Activated gamma-delta T cell treated with anti-CD3 and anti-CD28 coated beads, Interleukin-2, amount 50 U/mL, for 16 hours (primary cell): Measurements from ENCODE around the gene RGS12.
"Not testable (repeated sequence)": the region's sequence is repeated elsewhere in the genome, so short reads cannot be mapped to it uniquely, and the experiment has no call there.

ENCODE experiments used
- DNase-seq: peaks from one replicate; pipeline ENCODE4 v3.0.0-alpha.2; 2020; ENCODE audit warnings: low read depth

Gene RGS12

GRCh38 chr4:3299122-3299975 lies 6.5 kb downstream of the RGS12 start:
- DNase-seq = no peak

- no peak for DNase-seq
These were observed 7.3 kb downstream of the RGS12 start for GRCh38 chr4:3299976-3300671.

GRCh38 chr4:3300882-3301281 lies 8.1 kb downstream of the RGS12 start:
- DNase-seq = not testable (repeated sequence)

DNA sequence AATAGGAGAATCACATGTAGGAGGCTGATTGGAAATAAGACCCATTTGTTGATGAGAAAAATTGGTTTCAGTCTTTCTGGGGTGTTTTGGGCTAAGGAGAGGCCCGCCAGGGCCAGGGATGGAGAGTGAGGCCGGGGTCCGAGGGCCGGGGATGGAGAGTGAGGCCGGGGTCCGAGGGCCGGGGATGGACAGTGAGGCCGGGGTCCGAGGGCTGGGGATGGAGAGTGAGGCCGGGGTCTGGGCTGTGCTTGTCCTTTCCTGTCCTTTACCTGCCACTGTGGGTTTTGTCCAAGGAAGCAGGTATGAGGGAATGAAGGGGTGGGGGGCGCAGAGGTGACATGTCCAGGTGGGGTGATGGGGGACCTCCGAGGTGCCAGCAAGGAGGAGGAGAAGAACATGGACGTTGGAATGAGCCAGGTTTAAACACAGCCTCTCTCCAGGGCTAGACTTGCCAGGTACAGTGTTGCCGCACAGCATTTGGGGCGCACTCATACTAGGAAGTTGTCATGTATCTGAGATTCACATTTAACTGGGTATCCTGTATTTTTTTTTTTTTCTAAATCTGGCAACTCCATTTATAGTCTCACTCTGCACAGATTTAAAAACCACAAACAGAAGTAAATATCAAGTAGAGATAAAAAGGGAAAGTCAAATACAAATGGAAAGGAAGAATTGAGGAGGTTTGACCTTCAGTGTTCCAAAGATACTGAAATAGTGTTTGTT lies 8.8 kb downstream of the RGS12 start:
- no peak for DNase-seq

DNA sequence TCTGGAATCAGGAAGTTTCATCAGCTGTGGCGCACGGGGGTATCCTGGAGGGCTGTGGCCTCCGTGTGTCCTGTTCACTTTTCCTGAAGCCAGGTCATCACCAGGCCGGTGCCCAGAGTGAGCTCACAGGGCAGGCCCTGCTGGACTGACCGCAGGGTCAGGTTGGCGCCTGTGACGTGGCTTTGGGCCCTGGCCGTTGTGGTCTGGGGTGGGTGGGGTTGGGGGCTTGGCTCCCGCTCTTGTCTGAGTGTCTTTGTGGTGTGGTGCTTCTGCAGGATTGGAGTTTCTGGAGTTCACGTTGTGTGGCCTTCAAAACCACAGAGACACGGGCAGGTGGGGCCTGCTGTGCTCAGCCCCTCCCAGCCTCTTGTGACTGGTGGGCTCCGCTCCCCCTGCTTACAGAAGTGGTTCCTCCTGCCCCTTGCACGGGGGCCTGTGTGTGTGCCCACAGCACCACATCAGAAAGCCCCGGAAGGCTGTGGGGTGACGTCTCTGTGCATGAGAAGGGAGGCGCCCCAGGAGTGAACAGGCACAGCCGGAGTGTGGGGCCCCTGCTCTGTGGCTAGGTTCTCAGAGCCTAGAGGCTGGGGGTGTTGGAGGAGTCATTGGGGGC lies 9.5 kb downstream of the RGS12 start:
- DNase-seq = peak; percentile 76

GRCh38 chr4:3302786-3303564 lies 10.2 kb downstream of the RGS12 start:
- DNase-seq = no peak

- DNase-seq = no peak
These were observed 10.7 kb downstream of the RGS12 start for GRCh38 chr4:3303565-3303824.

- no peak for DNase-seq
These were observed 11.3 kb downstream of the RGS12 start for GRCh38 chr4:3303923-3304710.

- DNase-seq = no peak
These were observed 12.2 kb downstream of the RGS12 start for GRCh38 chr4:3304831-3305609.

GRCh38 chr4:3305610-3306371 lies 13.0 kb downstream of the RGS12 start:
- no peak for DNase-seq

DNA sequence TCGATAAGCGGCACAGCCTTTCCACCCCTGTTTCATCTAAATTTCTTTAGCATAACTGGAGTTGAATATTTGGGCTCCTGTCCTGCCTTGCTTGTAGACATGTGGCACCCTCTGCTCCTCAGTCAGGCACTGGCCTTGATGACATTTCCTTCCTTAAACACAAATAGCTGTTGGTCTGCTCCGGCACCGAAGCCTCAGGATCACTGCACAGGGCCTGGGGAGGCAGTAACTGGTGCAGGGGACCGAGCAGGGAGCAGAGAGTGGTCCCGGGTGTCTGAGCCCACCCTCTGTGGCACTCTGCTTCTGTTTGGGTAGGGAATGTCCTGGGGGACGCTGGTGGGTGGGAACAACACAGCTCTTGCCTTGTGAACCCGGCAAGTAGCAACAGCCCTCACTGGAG lies 13.6 kb downstream of the RGS12 start:
- DNase-seq = no peak

DNA sequence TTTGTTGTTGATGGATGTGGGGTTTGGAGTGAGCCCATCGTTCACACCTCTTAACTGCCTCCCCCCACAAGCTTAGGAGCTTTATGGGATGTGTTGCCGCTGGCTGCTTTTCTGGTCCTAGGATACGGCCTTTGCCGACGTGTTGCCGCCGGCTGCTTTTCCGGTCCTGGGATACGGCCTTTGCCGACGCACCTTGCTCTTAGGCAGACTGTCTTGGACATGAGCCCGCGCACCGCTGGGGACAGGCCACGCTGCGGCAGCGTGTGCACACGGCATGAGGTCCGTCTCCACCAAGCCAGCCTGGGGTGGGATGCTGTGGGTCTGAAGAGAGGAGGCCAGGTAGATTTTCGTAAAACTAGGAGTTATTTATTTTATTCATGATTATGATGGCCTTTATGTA lies 14.2 kb downstream of the RGS12 start:
- DNase-seq = no peak

DNA sequence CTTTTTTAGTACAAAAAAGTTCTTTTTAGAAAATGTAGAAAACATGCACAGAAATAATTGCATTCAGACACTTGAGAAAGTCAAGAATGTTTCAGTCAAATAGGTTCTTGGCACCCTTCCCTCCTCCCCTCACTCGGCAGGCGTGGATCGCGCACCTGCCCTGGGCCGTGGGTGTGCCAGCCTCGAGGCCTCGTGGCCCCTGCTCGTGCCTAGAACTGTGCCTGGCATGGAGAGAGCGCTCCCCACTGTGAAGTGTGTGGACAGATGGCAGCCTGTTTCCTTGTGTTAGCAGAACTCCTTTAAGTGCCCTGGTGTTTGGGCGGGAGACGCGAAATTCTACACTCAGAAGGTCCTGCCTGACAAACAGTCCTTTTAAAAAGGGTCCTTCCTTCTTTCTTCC lies 14.7 kb downstream of the RGS12 start:
- DNase-seq = no peak

DNA sequence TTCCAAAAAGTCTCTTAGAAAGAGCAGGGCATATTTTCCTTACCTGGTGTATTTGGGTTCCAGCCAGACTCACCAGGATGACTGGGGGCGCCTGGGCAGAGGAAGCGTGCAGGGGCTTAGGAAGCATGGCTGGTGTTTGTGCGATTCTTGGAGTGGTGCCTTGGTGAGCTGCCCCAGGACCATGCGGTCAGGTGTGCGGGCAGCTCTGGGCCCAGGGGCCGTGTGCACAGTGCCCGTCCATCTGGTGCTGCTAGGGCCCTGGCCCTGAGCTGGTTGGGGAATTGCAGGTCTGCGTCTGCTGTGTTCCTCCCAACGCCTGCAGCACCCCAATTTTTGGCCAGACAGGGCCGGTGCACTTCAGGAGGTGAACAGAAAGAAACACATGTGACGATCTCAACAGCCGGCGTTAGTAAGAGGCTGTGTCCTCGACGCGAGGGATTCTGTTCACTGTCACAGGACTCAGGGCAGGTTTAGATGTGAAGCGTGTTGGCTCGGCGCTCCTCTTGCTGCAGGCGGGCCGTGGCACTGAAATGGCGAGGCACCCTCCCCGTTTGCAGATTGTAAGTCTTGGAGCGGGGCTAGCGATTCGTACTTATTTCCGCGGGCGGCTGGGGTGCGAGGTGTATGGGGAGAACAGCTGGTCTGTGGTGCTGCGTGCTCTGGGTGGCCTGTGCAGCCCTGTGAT lies 15.2 kb downstream of the RGS12 start:
- no peak for DNase-seq

- DNase-seq = no peak
These were observed 15.9 kb downstream of the RGS12 start for GRCh38 chr4:3308691-3309090.

DNA sequence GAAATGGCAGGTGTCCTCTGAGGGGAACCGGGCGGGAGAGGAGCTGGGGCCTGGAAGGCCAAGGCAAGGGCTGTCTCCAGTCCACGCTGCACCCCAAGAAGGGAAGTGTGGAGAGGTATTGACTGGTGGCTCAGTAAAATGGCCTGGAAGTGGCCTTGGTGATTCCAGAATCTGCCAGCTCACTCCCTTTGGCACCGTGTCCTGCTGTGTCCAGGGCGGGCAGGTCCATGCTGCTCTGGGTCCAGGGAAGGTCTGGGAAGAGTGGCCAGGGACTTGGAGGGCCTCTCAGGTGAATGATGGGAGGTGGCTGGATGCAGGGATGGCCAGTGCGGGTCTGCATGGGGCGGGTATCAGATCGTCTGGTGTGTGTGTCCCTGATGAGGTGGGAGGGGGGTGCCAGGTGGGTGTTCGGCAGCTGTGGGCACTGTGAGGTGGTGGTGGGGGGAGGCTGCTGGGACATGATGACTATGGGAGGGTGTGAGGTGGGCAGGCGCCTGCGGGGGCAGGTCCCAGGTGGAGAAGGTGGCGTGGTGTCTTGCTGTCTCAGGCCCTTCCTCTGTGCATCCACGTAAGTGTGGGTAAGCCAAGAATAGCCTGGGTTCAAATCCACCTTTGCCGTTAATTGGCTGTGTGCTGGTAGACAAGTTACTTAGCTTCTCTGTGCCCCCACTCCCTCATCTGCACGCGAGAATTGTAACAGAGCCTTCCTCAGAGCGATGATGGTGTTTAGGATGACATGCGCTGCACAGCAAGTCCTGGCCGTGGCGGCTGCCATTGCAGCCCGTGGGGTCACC lies 17.7 kb downstream of the RGS12 start:
- DNase-seq = no peak

- DNase-seq = no peak
These were observed 18.2 kb downstream of the RGS12 start for GRCh38 chr4:3311095-3311372.

DNA sequence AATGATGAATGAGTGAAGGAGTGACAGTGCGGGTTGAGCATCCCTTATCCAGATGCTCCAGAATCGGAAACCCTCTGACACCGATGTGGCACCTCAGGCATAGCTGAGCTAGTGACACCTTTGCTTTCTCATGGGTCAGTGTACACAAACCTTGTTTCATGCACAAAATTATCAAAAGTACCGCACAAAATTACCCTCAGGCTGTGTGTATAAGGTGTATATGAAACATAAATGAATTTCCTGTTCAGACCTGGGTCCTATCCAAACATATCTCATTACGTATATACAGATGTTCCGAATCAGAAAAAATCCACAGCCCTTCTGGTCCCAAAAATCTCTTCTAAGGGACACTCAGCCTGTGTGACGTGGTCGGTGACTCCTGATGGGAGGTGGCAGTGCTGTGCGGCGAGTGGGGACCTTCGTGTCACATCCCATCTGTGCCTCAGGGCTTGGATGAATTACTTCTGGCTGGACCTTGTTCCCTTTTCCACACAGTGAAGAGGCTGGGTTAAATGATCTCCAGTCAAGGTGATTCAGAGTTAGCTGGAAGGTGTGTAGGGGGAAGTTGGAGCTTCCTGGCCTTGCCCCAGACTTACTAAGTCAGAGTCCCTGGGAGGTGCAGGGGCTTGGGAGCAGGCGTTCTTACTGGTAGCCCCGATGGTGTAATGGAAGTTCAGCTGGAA lies 18.8 kb downstream of the RGS12 start:
- DNase-seq = no peak
